CD4-positive, alpha-beta T cell treated with Interleukin-15 for 4 hours (primary cell): ENCODE data around the gene ESPNL.

ENCODE experiments used
- DNase-seq: peaks from one replicate; pipeline ENCODE4 v3.0.0-alpha.2; 2020; ENCODE audit warnings: low spot score

Gene ESPNL

GRCh38 chr2:238075397-238075796, 24.7 kb upstream of the ESPNL start:
- no peak for DNase-seq

DNA sequence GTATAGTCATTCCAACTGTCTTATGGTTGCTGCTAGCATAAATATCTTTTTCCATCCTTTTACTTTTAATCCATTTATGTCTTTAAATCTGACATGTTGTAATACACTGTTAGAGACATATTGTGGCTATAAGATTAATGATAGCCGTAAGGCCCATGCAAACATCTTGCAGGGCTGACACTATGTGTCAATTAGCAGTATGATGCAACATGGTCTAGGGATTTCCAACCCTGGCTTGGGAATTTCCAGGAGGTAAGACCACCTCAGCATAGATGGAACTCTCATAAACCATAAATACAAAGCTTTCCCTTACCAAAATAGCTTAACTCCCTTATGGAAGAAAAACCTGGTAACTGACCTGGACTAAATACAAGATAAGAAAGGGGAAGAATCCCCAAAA, 22.8 kb upstream of the ESPNL start:
- DNase-seq: no peak

DNA sequence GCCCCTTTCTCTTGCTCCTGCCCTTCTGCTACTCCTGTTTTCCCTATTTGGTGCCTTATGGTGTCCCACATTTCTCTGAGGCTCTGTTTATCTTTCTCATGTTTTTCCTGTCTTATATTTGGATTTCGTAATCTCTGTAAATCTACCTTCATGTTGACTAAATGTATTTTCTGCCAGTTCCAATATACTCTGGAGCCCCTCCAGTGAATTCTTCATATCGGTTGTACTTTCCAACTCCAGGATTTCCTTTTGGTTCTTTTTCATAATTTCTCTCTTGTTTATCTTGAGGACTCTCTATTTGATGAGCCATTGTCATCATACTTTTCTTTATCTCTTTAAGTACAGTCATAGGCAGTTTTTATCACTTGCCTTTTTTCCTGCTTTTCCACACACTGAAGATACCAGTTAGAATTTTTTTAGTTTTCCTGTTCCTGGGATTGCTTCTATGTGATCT, 20.2 kb upstream of the ESPNL start:
- no peak for DNase-seq

DNA sequence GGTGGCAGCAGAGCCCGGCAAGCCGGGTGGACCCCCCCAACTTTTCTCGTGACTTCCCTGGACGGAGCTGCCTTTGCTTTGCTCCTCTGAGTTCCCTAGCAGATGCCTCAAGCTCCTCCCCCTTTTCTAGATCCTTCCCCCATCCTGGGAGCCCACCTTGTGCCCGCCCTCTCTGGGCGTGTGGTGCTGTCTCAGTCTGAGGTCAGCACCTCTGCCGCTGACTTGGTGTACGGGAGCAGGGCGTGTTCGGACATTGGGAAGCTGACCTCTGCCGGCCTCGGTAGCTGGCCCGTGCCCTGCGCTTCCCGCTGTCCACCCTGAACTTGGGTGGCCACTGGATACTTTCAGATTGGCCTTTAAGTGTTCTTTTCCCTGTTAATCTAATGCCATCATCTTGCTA, 19.6 kb upstream of the ESPNL start:
- no peak for DNase-seq

DNA sequence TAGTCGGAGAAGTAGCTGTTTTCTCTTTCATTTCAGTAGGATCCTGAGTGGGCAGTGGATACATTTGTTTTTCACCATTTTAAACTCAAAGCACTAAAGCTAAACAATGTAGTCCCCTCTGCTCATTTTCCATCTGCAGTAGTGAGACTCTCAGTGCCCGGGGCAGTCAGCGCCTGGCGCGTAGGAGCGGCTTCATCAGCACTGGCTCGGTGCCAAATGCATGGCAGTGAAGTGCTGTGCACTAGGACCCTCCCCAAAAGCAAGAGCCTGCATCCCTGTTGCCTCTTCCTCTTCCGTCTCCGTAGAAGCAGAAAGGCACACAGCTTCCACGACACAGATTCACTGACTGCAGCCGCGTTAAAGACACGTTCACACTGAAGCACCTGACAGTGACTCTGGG, 19.0 kb upstream of the ESPNL start:
- DNase-seq: no peak

DNA sequence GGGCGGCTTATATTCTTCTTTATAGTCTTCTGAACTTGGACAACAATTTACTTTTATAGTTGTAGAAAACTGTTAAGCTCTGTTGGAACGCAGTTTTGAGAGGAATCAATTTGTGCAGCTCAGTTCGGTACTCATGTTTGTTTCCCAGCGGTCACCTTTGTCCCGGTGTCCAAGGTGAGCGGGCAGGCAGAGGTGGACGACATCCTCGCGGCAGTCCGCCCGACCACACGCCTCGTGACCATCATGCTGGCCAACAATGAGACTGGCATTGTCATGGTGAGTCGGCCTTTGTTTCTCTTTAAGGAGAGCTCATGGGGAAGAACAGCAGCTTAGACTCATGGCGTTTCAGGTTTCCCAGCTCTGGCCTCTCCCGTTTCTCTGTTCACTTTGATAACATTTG, 18.6 kb upstream of the ESPNL start:
- no peak for DNase-seq

GRCh38 chr2:238082151-238082550, 18.0 kb upstream of the ESPNL start:
- DNase-seq: no peak

- no peak for DNase-seq
Observed at GRCh38 chr2:238082827-238083226, 17.3 kb upstream of the ESPNL start.

GRCh38 chr2:238083919-238084318, 16.2 kb upstream of the ESPNL start:
- DNase-seq: no peak

DNA sequence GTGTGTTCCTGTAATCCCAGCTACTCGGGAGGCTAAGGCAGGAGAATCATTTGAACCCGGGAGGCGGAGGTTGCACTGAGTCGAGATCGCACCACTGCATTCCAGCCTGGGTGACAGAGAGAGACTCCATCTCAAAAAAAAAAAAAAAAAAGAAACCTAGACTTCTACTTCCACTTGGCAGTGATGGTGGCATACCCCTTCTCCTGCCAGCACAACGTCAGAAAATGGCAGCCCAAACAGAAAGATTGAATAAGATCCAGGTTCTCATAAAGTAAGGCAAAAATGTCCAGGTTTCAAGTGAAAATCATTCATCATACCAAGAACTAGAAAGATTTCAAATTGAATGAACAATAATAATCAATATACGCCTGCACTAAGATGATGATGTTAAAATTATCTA, 15.4 kb upstream of the ESPNL start:
- no peak for DNase-seq

DNA sequence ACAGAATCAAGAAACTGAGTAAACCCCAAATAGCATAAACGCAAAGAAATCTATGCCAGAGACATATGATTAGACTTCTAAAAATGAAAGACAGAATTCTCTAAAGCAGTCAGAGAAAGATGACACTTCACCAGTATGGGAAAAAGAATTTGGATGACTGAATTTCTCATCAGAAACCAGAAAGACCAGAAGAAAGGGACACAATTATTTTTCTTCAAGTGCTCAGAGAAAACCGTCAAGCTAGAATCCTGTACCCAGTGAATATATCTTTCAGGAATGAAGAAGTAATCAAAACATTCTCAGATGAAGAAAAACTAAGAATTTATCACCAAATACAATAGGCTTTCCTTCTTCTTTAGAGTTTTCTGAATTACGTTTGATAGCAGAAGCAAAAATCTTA, 14.2 kb upstream of the ESPNL start:
- DNase-seq: no peak

DNA sequence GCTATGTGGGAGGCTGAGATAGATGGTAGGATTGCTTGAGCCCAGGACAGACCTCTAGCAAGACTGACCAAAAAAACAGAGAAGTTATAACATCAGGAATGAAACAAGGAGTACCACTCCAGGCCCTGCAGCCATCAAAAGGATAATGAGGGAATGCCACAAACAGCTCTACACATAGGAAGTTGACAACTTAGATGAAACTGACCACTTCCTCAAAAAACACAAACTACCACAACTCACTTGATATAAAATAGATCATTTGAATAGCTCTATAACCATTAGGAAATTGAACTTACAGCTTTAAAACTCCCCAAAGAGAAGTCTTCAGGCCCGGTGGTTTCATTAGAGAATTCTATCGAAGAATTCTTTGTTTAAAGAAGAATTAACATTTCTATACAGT, 12.9 kb upstream of the ESPNL start:
- DNase-seq: no peak

DNA sequence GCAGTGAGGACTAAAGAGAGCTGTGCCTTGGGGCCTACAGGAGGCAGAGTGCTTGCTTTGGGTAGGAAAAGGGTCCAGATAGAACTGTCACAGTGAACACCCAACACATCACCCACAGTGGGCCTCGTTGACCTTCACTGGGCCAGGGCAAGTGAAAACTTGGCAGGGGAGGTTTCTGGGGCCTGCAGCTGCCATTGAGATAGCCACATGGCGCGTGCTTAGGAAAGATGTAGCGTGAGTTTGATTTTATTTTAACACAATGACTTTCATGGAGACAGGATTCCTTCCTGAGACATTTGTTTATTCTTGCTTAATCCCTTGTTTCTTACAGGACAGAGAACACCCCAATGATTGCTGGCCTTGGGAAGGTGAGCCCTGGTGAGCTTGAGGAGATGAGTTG, 9.3 kb upstream of the ESPNL start:
- no peak for DNase-seq

- no peak for DNase-seq
Observed at GRCh38 chr2:238091436-238092060, 8.6 kb upstream of the ESPNL start.

- DNase-seq: no peak
Observed at GRCh38 chr2:238092486-238093035, 7.6 kb upstream of the ESPNL start.

DNA sequence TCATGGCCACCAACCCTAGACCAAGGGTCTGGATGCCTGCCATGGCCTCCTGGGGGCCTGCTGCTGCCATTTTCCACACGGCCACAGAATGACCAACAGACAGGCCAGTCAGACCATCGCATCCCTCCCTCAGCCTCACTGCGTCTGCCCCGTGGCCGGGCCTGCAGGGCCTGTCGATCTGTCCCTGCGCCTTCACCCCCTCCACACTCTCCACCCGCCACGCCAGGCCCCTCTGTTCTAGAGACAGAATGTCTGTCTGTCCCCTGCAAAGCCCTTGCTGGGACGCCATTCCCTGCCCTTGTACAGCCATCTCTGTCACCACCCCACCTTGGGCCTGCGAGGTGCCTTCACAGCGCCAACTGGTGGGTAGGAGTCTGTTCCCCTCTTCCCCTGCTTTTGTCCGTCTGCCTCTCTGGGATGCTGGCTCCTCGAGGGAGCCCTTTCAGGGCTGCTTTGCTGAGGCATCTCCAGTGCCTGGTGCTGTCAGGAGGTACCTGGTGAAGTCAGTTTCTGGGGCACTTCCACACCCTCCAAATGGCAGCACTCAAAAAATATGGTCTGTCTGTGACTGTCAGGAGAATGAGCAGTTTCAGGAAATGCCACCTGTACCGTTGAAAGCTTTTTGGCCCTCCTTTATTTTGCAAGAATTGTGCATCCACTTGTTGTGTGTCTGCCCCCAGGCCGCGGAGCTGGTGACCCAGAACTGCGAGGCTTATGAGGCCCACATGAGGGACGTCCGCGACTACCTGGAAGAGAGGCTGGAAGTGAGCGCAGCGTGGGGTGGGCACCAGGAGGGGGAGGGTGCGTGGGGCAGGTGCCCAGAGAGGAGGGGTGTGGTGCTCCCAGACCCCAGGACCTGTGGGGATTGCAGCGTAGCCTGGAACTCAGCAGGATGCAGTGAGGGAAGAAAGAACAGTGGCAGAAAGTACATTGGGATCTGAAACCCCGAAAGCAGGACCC, 6.7 kb upstream of the ESPNL start:
- no peak for DNase-seq

- DNase-seq: no peak
Observed at GRCh38 chr2:238094438-238095022, 5.6 kb upstream of the ESPNL start.

- no peak for DNase-seq
Observed at GRCh38 chr2:238095143-238095542, 5.0 kb upstream of the ESPNL start.

- no peak for DNase-seq
Observed at GRCh38 chr2:238096311-238097011, 3.7 kb upstream of the ESPNL start.

DNA sequence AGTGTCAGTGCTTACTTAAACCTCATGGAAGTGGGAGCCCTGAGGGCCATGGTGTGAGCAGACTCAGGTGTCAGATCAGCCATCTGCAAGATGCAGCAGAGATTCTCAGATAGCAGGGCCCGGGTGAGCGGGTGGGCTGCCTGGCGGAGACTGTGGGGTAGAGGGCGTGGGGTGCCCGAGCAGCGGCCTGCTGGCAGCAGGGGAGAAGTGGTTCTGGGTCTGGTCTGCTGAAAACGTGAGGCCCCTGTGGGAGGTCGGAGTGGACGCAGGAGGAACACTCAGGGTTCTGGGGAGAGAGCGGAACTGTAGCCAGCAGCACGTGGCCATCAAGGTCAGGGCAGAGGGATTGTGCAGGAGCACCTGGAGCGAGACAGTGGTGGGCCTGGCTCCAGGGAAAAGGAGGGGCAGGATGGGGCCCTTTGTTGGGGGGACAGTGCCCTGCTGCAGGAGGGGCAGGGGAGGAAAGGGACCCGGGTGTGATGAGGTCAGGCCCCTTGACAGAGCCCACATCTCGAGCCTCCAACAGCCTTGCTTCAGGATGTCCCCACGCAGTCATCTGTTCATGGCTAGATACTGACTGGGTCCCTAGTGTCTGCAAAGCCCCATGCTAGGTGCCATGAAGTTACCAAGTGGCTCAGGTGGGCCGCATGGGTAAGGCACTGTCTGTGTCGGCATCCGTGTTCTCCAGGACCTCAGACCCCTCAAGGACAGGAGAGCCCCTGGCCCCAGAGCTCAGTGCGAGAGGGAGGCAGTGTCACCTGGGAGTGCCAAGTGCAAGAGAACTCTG, 2.7 kb upstream of the ESPNL start:
- DNase-seq: no peak
